OCI-LY7 (cell line): ENCODE data around the gene STPG3.

Experiments
- EZH2phosphoT487 ChIP-seq: fragments of 200-600 bp; sonication (generic); IDR thresholded peaks from 2 replicates; pipeline ENCODE4 v1.6.1; 2018; ENCODE audit warnings: low read depth, borderline replicate concordance, mild to moderate bottlenecking, mixed run types, antibody characterized with exemption, low read length, moderate library complexity, mixed read lengths
- TF ChIP-seq, protein P1 (sequence below): fragments of 200-600 bp; sonication (generic); conservative IDR thresholded peaks from 2 replicates; pipeline ENCODE4 v1.5.1; 2014; ENCODE audit warnings: mild to moderate bottlenecking, antibody characterized with exemption, low read length, moderate library complexity, mixed read lengths

GRCh38 chr9:137232510-137232909 lies 18.6 kb upstream of the STPG3 start:
- TF ChIP-seq, protein P1, sequence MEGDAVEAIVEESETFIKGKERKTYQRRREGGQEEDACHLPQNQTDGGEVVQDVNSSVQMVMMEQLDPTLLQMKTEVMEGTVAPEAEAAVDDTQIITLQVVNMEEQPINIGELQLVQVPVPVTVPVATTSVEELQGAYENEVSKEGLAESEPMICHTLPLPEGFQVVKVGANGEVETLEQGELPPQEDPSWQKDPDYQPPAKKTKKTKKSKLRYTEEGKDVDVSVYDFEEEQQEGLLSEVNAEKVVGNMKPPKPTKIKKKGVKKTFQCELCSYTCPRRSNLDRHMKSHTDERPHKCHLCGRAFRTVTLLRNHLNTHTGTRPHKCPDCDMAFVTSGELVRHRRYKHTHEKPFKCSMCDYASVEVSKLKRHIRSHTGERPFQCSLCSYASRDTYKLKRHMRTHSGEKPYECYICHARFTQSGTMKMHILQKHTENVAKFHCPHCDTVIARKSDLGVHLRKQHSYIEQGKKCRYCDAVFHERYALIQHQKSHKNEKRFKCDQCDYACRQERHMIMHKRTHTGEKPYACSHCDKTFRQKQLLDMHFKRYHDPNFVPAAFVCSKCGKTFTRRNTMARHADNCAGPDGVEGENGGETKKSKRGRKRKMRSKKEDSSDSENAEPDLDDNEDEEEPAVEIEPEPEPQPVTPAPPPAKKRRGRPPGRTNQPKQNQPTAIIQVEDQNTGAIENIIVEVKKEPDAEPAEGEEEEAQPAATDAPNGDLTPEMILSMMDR, result no peak
- TF ChIP-seq EZH2phosphoT487, result no peak
